IMR-90 (cell line): ENCODE data around the gene TCOF1. TPM values are rescaled to one million over a fixed set of nuclear protein-coding genes. Genes with fewer than 3 reads are reported as not detected.

ENCODE experiments used
- ATAC-seq: fragments of 200-7000 bp; cut with Tn5 transposase; 2 replicates; pipeline ENCODE4 v1.9.1; 2020; ENCODE audit warnings: low read depth, mild to moderate bottlenecking, moderate library complexity
- BruUV-seq: library from RNA; stranded (reverse); fragments of 400-500 nt; replicated peaks from 2 replicates; lab custom pipeline; 2021; lab: Mats Ljungman, UMichigan
- CTCF ChIA-PET: fragments of 300-600 bp; formaldehyde crosslinking; extraction: SDS; loops from one replicate; lab custom pipeline; 2021; ENCODE audit warnings: antibody characterized with exemption; lab: Yijun Ruan, JAX
- POLR2A ChIA-PET: fragments of 300-600 bp; sonication (Branson Sonifier 250); formaldehyde crosslinking; loops from one replicate; lab custom pipeline; 2022; ENCODE audit warnings: antibody characterized with exemption; ENCODE audit not compliant: unreplicated experiment; lab: Charles Lee
- DNase-seq: peaks from one replicate; pipeline ENCODE4 v3.0.0; 2013
- H2AFZ ChIP-seq: replicated peaks from 2 replicates; pipeline ENCODE3; 2013; ENCODE audit warnings: low read length, mild to moderate bottlenecking; ENCODE audit not compliant: poor library complexity
- H2AK5ac ChIP-seq: 2 replicates; pipeline ENCODE4 v1.6.1; 2013; ENCODE audit warnings: low read depth, low read length, inconsistent platforms
- H2AK9ac ChIP-seq: replicated peaks from 2 replicates; pipeline ENCODE3; 2013; ENCODE audit warnings: mild to moderate bottlenecking, low read depth, low read length, moderate library complexity; ENCODE audit not compliant: poor library complexity
- H2BK120ac ChIP-seq: 2 replicates; pipeline ENCODE4 v1.6.1; 2013; ENCODE audit warnings: low read depth, low read length, inconsistent platforms
- H2BK15ac ChIP-seq: 3 replicates; pipeline ENCODE4 v1.6.1; 2013; ENCODE audit warnings: low read depth, low read length, inconsistent platforms
- H2BK20ac ChIP-seq: 2 replicates; pipeline ENCODE4 v1.6.1; 2013; ENCODE audit warnings: low read depth, mild to moderate bottlenecking, inconsistent platforms, low read length, moderate library complexity
- H2BK5ac ChIP-seq: 2 replicates; pipeline ENCODE4 v1.6.1; 2013; ENCODE audit warnings: mild to moderate bottlenecking, low read depth, low read length, inconsistent platforms; ENCODE audit not compliant: poor library complexity, severe bottlenecking
- H3K14ac ChIP-seq: replicated peaks from 2 replicates; pipeline ENCODE4 v1.6.1; 2013; ENCODE audit warnings: low read depth, low read length, inconsistent platforms
- H3K18ac ChIP-seq: 2 replicates; pipeline ENCODE4 v1.6.1; 2013; ENCODE audit warnings: low read depth, low read length, control low read depth
- H3K23ac ChIP-seq: 2 replicates; pipeline ENCODE4 v1.6.1; 2013; ENCODE audit warnings: low read depth, low read length, inconsistent platforms
- H3K27ac ChIP-seq: 2 replicates; pipeline ENCODE4 v1.5.1; 2013; ENCODE audit warnings: mild to moderate bottlenecking, control low read depth, low read length; ENCODE audit not compliant: insufficient read depth
- H3K27me3 ChIP-seq: 2 replicates; pipeline ENCODE4 v1.6.1; 2013; ENCODE audit warnings: low read length; ENCODE audit not compliant: control insufficient read depth, insufficient read depth
- H3K36me3 ChIP-seq: 2 replicates; pipeline ENCODE4 v1.6.1; 2013; ENCODE audit warnings: low read length, mixed read lengths; ENCODE audit not compliant: control insufficient read depth, insufficient read depth
- H3K4ac ChIP-seq: 2 replicates; pipeline ENCODE4 v1.6.1; 2013; ENCODE audit warnings: low read depth, low read length, inconsistent platforms
- H3K4me1 ChIP-seq: 2 replicates; pipeline ENCODE4 v1.6.1; 2013; ENCODE audit warnings: low read length, mixed read lengths; ENCODE audit not compliant: control insufficient read depth, insufficient read depth
- H3K4me2 ChIP-seq: 2 replicates; pipeline ENCODE4 v1.6.1; 2013; ENCODE audit warnings: low read depth, mild to moderate bottlenecking, control low read depth, low read length, moderate library complexity
- H3K4me3 ChIP-seq: 2 replicates; pipeline ENCODE4 v1.5.1; 2013; ENCODE audit warnings: low read depth, mild to moderate bottlenecking, control low read depth, low read length, moderate library complexity; ENCODE audit not compliant: insufficient read depth
- H3K56ac ChIP-seq: 2 replicates; pipeline ENCODE4 v1.6.1; 2013; ENCODE audit warnings: low read length, inconsistent platforms; ENCODE audit not compliant: insufficient read depth; ENCODE audit errors: extremely low read depth
- H3K79me1 ChIP-seq, 2 experiments: 2 replicates each; pipeline ENCODE4 v1.6.1; 2013; ENCODE audit warnings: low read length in 2 of 2, inconsistent platforms in 1 of 2, low read depth in 1 of 2
- H3K9ac ChIP-seq: 2 replicates; pipeline ENCODE4 v1.6.1; 2013; ENCODE audit warnings: low read depth, low read length, control low read depth
- H3K9me1 ChIP-seq: 2 replicates; pipeline ENCODE4 v1.6.1; 2013; ENCODE audit warnings: low read length, inconsistent platforms; ENCODE audit not compliant: insufficient read depth
- H3K9me3 ChIP-seq: 2 replicates; pipeline ENCODE4 v1.6.1; 2013; ENCODE audit warnings: low read length; ENCODE audit not compliant: control insufficient read depth, insufficient read depth
- H4K20me1 ChIP-seq: 2 replicates; pipeline ENCODE4 v1.6.1; 2013; ENCODE audit warnings: low read length, inconsistent platforms; ENCODE audit not compliant: insufficient read depth
- H4K5ac ChIP-seq: 2 replicates; pipeline ENCODE4 v1.6.1; 2013; ENCODE audit warnings: mild to moderate bottlenecking, low read depth, low read length, control low read depth
- H4K8ac ChIP-seq, 2 experiments: 2 replicates each; pipeline ENCODE4 v1.6.1; 2013; ENCODE audit warnings: low read depth in 2 of 2, low read length in 2 of 2, control low read depth in 1 of 2, inconsistent platforms in 1 of 2
- H4K91ac ChIP-seq: 2 replicates; pipeline ENCODE4 v1.6.1; 2013; ENCODE audit warnings: low read depth, low read length, inconsistent platforms; ENCODE audit not compliant: insufficient read depth
- NFE2L2 ChIP-seq: fragments of 150-350 bp; IDR thresholded peaks from 2 replicates; pipeline ENCODE4 v1.6.1; 2016; ENCODE audit warnings: low read depth, mild to moderate bottlenecking, low read length
- WGBS, 2 experiments: methylation state at CpG; one replicate each; pipeline versions ENCODE4 v1.1.5 to v1.1.7; 2013; ENCODE audit warnings: missing lambda C conversion rate in 2 of 2; ENCODE audit not compliant: insufficient read length in 1 of 2; ENCODE audit errors: extremely low coverage in 2 of 2; 5-methylcytosine and 5-hydroxymethylcytosine counted together
- dilution Hi-C: fragments of 300-500 bp; cut with HindIII; formaldehyde crosslinking; loops from one replicate; pipeline ENCODE4 v1.14.3; 2018; ENCODE audit warnings: low sequenced_read_pairs; ENCODE audit not compliant: unreplicated experiment
- in situ Hi-C: fragments of 300-500 bp; cut with MboI; formaldehyde crosslinking; loops from 3 replicates; pipeline ENCODE4 v1.14.3; 2019; ENCODE audit warnings: low sequenced_read_pairs, inconsistent platforms, mixed read lengths
- intact Hi-C: fragments of 100-400 bp; cut with micrococcal nuclease; formaldehyde crosslinking; loops from 2 replicates; pipeline ENCODE4 v1.10.0; 2022
- polyA plus RNA-seq, 3 experiments: library from polyadenylated mRNA; depleted of rRNA; stranded (reverse); fragments of >200 nt; gene quantifications; 2 replicates each; pipeline ENCODE4 v1.2.3, GENCODE V29; 2012; ENCODE audit warnings: low replicate concordance in 1 of 3
- total RNA-seq: library from RNA; depleted of rRNA; stranded (reverse); fragments of >200 nt; gene quantifications from 2 replicates; pipeline ENCODE4 v1.2.3, GENCODE V29; 2012

TCOF1 gene
- total and polyA plus RNA-seq, 2 of the 4 experiments (the other 2 are of a cell fraction) = 18.2 to 19.7 TPM

- H3K4ac ChIP-seq = no peak overlapping the region
- no peak overlapping the region for H3K56ac ChIP-seq
- H3K14ac ChIP-seq = no peak overlapping the region
- no peak overlapping the region for H4K91ac ChIP-seq
- no peak overlapping the region for H4K5ac ChIP-seq
- H3K36me3 ChIP-seq = no peaks in the 10 kb centered on the region
- no peaks in the 10 kb centered on the region; the same call in 1 of the 2 replicates for H3K27me3 ChIP-seq
- no peak overlapping the region for H3K4me3 ChIP-seq
- H3K18ac ChIP-seq = no peak overlapping the region
- H2BK120ac ChIP-seq = no peak overlapping the region
- no peak for DNase-seq
- H3K9me3 ChIP-seq = no peaks in the 10 kb centered on the region
- no TSS peak for BruUV-seq
- in situ Hi-C loops = no loop called here
- no peak overlapping the region for H2BK15ac ChIP-seq
- no CpG with 5 or more reads among the region's 5 CpGs for WGBS, 2 experiments
- no peak overlapping the region for H3K27ac ChIP-seq
- no peak overlapping the region for H2BK5ac ChIP-seq
- no peak overlapping the region for H2AFZ ChIP-seq
- H3K9me1 ChIP-seq = no peaks in the 10 kb centered on the region
- POLR2A ChIA-PET = interaction anchor here (0.6 kb wide), 1 partner anchor 146 kb away, joined by 7 read pairs; no protein-coding TSS in a partner anchor
- no peak overlapping the region for H3K23ac ChIP-seq
- dilution Hi-C loops = no loop called here
- H3K9ac ChIP-seq = no peak overlapping the region
- H2AK9ac ChIP-seq = no peak overlapping the region
- no peak overlapping the region for H2BK20ac ChIP-seq
- no peak overlapping the region for H2AK5ac ChIP-seq
- H3K4me2 ChIP-seq = no peak overlapping the region
- no peak for ATAC-seq
- TF ChIP-seq NFE2L2 = no peak
- H3K4me1 ChIP-seq = no peaks in the 10 kb centered on the region
- no peaks in the 10 kb centered on the region for H4K20me1 ChIP-seq
- intact Hi-C loops = no loop called here
- CTCF ChIA-PET = interaction anchor here (0.6 kb wide), 1 partner anchor 1304 kb away, joined by 4 read pairs; no protein-coding TSS in a partner anchor
- no peaks in the 10 kb centered on the region for H3K79me1 ChIP-seq
- H4K8ac ChIP-seq = no peak overlapping the region
Measured at GRCh38 chr5:150342583-150342982, 14.9 kb upstream of the TCOF1 start.
